ENCODE results near the gene HAGH.

The HAGH gene

GRCh38 chr16:1772908-1773702, 53.5 kb downstream of the HAGH start, which contains the start of gene MRPS34:
MRPS34 (minus strand) TSS chr16:1773134; CDS start chr16:1773119, 15 bp downstream.
- peak; percentile 84 for DNase-seq

DNA sequence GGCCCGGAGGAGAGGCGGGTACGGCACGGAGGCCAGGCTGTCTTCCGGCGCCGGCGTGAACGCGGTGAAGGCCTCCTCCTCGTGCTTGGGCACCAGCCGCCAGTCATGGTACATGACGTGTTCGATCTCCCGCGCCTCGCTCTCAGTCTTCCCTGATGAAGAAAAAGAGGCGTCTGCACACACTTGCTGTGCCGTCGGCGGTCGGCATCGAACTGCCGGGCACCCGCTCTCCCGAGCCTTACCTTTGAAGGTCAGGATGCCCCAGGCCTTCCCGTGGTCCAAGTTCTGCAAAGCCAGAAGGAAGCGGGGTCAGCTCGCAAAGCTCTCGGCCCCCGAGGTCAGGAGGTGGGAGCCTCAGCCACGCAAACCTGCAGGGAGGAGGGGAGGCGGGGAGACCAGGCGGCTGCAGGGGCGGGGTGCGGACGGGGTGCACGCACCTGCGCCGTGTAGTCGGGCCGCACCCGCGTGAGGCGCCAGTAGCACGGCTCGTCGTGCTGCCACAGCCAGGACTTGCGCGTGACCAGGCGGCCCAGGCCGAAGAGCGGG, 54.2 kb downstream of the HAGH start, which contains the start of gene EME2:
EME2 (plus strand) TSS at position 449 of the 546 bp plus-strand sequence. CDS start 418 bp downstream, outside the sequence.
- DNase-seq: peak; percentile 78

DNA sequence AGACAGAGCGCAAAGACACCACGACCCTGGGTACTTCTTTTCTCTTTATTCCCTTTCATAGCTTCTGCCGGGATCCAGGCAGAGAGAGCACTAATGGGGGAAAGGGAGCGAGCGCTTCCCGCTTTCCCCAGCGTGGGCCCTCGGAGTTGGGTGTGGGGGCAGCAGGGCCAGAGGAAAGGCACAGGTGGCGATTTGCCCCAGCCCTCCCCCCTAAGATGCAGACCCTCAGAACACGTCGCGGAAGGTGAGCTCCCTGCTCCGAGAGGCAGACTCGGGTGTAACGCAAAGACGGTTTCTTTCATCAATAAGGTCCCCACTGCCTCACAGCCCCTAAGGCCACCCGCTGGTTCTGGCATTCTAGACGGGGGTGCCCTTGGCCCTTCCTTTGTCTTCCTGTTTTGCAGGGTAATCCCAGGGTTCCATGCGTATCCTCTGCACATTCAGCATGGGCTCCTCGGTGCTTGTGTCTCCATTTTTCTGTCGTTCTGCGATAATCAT, 54.7 kb downstream of the HAGH start:
- DNase-seq: no peak

DNA sequence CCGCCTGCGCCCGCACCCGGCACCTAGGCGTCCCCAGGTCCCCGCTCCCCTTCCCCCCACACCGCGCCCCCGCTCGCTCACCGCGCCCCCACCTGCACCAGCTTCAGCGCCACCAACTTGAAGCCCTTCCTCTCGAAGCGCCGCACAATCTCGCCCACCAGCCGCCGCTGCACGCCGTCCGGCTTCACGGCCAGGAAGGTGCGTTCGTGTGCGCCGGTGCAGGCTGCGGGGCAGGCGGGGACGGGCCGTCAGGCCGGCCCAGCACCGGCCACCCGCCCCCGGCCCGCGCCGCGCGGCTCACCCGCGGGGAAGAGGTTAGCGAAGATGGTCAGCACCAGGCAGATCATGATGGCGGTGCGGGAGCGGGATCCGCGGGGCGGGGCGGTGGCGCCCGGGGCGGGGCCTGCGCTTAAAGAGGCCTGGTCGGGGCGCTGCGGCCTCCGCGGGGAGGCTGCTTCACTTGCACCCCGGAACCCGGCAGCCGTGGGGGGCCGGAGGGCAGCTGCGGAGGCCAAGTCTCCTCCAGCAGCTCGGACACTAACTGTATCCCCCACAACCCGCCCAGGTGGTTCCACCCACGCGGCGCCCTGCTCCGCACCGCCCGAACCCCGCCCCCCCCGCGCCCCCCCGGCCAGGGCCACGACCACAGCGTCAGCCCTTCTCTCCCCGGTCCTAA, 55.3 kb downstream of the HAGH start, which contains the start of gene NME3:
NME3 (minus strand) TSS at position 356 of the 676 bp plus-strand sequence; CDS start at position 347, 9 bp downstream.
- peak; percentile 80 for DNase-seq

GRCh38 chr16:1770328-1771187, 56.1 kb downstream of the HAGH start:
- peak; percentile 49 for DNase-seq

GRCh38 chr16:1769402-1770300, 57.0 kb downstream of the HAGH start:
- DNase-seq: no peak

GRCh38 chr16:1768767-1769401, 57.7 kb downstream of the HAGH start:
- DNase-seq: no peak

GRCh38 chr16:1768061-1768766, 58.4 kb downstream of the HAGH start:
- no peak for DNase-seq

GRCh38 chr16:1767116-1767994, 59.3 kb downstream of the HAGH start:
- no peak for DNase-seq

GRCh38 chr16:1766701-1767100, 59.9 kb downstream of the HAGH start:
- no peak for DNase-seq

GRCh38 chr16:1766231-1766630, 60.4 kb downstream of the HAGH start:
- no peak for DNase-seq

- DNase-seq: no peak
Measured at GRCh38 chr16:1765826-1766225, 60.8 kb downstream of the HAGH start.

GRCh38 chr16:1764971-1765370, 61.7 kb downstream of the HAGH start:
- DNase-seq: no peak

DNA sequence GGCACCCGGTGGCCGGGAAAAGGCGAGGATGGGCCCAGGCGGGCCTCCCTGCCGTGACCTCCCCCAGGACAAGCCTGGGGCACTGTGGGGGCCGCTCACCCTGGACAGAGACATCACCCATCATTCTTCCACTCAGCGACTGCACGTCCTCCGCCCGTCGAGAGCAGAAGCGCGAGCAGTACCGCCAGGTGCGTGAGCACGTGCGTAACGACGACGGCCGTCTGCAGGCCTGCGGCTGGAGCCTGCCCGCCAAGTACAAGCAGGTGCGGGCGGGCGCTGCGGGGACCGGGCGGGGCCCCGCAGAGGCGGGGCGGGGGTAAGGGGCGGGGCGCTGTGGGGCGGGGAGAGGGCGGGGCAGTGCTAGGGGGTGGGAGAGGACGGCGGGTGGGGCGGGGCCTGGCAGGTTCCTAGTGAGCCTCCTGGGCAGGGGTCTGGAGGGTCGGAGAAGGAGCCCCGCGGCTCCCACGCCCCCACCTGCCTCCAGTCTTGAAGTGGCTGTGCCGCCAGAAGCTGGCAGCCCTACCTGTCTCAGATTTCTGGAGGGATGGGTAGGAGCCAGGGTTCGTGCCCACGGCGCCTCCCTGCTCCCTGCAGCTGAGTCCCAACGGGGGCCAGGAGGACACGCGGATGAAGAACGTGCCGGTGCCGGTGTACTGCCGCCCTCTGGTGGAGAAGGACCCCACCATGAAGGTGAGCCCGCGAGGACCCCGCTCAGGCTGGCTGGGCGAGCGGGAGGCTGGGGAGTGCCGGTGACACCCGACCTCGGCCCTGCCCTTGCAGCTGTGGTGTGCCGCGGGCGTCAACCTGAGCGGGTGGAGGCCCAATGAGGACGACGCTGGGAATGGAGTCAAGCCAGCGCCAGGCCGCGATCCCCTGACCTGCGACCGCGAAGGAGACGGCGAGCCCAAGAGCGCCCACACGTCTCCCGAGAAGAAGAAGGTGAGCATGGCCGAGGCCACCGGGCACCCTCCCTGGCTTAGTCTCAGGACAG, 62.8 kb downstream of the HAGH start:
- DNase-seq: no peak

- no peak for DNase-seq
Measured at GRCh38 chr16:1762879-1763520, 63.6 kb downstream of the HAGH start.

DNA sequence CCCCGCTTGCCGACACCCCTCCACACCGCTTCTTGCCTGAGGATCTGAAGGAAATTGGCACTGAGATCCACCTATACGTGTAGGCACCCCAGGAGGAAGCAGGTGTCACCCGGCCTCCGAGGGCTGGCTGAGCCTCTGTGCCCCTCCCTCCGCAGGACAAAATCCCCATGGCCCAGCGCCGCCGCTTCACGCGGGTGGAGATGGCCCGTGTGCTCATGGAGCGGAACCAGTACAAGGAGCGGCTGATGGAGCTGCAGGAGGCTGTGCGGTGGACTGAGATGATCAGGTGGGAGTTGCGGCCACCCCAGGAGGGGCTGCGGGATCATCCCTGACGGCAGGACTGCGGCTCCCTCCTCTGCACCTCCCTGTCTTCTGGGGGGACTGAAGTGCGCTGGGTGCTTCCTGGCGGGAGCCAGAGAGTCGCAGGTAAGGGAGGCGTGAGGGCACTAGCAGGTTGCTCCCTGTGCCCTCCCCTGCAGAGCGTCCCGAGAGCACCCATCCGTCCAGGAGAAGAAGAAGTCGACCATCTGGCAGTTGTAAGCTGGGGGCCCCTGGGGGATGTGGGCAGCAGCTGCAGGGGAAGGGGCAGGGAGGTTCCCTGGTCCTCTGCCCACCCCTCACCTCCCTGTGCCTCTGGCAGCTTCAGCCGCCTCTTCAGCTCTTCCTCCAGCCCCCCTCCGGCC, 64.3 kb downstream of the HAGH start:
- no peak for DNase-seq

GRCh38 chr16:1761751-1762150, 64.9 kb downstream of the HAGH start:
- DNase-seq: no peak
